ENCODE measurements around the gene PGAM4.
"Not testable (repeated sequence)": the region's sequence is repeated elsewhere in the genome, so short reads cannot be mapped to it uniquely, and the experiment has no call there.

Gene PGAM4

DNA sequence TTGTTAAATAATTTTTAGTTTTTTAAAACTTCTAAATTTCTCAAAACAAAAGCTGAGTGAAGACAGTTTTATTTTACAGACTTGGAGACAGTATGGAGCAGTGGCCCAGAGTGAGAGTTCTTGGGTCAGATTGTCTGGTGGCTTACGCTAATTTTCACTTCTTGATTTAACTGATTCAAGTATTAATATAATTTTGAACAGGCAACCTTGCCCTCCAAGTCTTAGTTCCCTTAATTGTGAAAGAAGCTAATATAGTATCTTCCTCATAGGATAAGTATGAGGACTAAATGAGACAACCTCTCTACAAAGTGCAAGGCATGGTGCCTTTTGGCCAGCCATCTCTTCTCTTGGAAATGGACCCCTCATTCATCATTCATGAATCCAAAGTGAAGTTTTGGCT is 33.6 kb downstream of the PGAM4 start:
- Histone ChIP-seq H3K27ac (no peak overlapping the region), H3K4me3 (no peak overlapping the region)

DNA sequence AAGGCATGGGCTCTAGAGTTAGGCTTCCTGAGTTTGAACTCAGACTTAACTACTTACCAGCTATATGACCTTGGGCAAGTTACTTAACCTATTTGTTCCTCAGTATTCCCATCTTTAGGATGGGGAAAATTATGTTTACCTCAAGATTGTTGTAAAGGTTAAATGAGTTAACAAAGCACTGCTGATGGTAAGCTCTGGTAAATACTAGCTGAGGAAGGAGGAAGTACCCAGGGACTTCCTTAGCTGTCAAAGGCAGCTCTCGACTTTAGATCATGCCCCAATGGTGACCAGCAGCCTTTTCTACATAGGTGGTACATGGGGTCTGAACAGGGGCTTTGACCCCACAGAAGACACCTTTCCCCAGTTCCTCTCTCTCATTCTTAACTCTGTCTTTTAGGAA is 38.9 kb downstream of the PGAM4 start:
- Histone ChIP-seq H3K27ac (no peak overlapping the region), H3K4me3 (no peak overlapping the region)

DNA sequence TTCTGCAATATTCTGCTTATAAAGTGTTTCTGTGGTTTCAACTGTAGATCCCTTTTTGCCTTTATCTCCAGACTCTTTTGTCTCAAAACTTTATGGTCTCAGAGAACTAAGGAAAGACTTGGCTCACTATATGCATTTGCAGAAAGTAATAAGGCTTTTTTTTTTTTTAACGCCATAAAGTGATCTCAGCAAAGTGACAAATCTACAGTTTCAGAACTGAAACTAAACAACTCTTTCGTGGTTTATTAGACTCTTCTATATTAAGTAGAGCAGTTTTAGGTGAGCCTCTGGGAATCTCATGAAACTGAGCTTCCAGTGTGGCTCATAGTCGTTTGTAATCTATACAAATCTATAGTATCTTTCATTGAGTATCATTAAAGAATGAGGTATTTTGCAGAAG is 43.7 kb downstream of the PGAM4 start:
- no peak overlapping the region for H3K4me3 ChIP-seq
- no peak overlapping the region for H3K27ac ChIP-seq

DNA sequence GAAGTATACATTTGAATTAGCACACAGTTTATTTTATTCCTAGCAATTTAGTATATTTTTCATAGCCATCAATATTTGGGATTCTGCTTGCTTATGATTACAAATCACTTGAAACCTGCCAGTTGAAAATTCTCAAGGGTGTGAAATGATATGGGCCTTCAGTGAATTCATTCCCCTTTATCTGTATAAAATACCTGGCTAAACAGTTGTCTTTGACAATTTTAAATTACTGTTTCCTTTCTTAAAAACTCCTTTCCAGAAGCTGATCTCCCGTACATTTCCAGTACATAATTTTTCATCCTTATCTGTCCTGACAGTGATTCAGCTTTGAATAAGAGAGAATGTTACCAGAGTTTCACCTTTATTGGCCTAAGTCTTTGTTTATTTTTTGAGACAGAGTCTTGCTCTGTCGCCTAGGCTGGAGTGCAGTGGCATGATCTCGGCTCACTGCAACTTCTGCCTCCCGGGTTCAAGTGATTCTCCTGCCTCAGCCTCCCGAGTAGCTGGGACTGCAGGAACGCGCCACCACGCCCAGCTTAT is 45.0 kb downstream of the PGAM4 start:
- Histone ChIP-seq H3K27ac (no peak overlapping the region), H3K4me3 (no peak overlapping the region)

DNA sequence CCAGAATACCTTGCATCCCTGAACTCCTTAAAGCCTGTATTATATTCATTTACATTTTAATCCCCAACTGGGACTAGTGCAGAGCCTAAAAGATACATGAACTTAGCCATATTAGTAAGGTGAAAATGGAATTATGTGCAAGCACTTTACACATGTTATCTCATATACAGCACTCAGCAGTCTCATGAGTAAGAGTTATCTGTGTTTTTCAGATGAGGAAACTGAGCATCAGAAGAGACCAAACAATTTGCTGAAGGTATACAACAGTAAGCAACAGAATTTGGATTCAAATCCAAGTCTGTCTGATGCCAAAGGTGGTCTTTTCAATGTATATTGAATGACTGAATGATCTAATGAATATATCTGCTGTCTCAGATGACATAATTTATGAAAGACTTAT is 46.7 kb downstream of the PGAM4 start:
- H3K4me3 ChIP-seq: no peak overlapping the region

DNA sequence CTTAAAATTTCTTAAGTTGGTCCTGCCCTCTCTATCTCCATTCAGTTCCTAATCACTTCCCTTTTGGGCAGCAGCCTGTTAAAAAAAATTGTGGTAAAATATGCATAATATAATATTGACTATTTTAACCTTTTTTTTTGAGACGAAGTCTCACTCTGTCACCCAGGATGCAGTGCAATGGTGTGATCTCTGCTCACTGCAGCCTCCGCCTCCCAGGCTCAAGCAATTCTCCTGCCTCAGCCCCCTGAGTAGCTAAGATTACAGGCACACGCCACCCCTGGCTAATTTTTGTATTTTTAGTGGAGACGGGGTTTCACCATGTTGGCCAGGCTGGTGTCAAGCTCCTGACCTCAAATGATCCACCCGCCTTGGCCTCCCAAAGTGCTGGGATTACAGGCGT is 50.1 kb downstream of the PGAM4 start:
- H3K4me3 ChIP-seq, H3K27ac ChIP-seq: not testable (repeated sequence)

More for the DNA sequence above, 46.7 kb downstream of the PGAM4 start:
- H3K27ac ChIP-seq: no peak overlapping the region

DNA sequence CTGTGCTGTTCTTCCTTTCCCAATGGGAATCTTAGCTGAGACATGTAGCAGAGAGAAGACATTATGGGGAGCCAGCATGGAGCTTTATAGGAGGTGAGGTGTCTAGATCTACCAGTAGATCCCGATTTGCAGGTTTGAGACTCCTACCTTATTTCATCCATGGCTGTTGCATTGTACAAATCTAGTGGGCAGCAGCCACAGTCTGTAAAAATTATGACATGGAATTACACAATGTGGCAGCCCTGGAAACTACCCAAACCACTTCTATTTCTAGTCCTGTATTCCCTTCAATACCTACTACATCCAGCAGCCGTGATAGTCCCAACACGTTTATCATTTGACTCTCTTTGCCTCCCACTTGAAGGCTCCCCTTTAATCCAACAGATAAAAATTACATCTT is 50.9 kb downstream of the PGAM4 start:
- Histone ChIP-seq H3K4me3 (no peak overlapping the region), H3K27ac (peak overlapping the region in 5 of 21 experiments; percentile 14 to 68 (median 33))

All from skin epidermis (tissue), 12 donors.